NCI-H146 treated with DMSO at 0.1 percent for 48 hours (cell line): ENCODE data around the gene CREB3L1.
"Not testable (repeated sequence)": the region's sequence is repeated elsewhere in the genome, so short reads cannot be mapped to it uniquely, and the experiment has no call there.

Source experiments
- DNase-seq: peaks from one replicate; lab custom pipeline; 2025; ENCODE audit not compliant: unreplicated experiment; lab: John Stamatoyannopoulos, UW

CREB3L1 gene

GRCh38 chr11:46248289-46249102 lies 29.0 kb upstream of the CREB3L1 start:
- no peak for DNase-seq

DNA sequence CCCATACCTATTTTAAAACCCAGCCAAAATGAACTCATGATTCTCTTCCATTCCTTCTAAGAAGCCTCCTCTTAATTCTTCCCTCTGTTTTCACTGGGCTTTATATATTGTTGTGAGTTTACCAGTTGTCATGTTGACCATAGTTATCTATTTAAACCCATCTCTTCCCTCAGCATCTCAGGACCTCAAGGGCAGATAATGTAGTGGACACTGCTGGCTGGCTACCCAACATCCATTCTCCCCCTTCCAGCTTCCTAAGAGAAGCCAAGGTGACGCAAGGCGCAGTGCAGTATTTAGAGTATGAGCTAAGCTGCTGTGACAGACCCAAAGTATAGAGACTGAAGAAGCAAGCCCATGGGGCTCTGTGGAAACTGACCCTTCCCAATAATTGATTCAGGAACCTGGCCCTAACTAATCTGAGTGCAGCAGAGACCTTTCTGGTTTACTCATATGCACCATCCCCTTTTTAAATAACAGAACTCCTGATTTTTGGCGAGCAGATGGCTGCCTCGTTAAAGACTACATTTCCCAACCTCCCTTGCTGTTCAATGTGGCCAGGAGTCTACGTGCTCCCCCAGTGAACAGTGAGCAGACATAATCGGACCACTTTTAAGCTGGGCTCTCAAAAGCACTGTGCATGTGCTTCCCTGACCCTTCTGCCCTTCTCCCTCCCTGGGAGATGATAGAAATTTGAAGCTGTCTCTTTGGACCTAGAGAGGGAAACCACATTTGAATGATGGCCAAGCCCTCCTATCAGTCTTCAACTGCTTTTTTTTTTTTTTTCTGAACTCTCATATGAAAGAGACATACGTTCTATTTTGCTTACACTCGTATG lies 28.1 kb upstream of the CREB3L1 start:
- DNase-seq = no peak

DNA sequence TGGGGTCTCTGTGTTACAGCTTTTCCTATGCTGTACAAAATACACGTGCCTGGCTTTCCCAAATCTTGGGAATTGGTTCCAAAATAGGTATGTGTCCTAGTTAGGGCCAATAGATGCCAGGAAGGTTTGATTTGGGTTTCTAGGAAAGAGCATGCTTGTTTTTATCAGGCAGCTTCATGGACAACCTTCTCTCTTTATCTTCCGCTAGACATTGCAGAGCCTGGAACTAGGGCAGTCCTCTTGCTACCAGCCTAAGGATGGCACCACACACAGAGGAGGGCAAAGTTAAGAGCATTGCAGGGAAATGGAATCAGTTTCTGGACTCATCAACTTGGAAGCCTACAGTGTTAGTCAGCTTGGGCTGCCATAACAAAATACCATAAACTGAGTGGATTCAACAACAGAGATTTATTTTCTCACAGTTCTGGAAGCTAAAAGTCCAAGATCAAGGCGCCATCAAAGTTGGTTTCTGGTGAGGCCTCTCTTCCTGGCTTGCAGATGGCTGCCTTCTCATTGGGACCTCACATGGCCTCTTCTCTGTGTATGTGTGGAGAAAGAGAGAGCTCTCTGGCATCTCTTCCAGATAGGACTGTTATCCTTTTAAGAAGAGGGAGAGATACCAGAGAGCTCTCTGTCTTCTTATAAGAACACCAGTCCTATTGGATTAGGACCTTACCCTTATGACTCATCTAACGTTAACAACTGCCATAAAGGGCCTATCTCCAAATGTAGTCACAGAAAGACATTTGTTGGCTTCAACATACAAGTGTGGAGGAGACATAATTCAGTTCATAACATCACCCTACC lies 27.3 kb upstream of the CREB3L1 start:
- DNase-seq = no peak

DNA sequence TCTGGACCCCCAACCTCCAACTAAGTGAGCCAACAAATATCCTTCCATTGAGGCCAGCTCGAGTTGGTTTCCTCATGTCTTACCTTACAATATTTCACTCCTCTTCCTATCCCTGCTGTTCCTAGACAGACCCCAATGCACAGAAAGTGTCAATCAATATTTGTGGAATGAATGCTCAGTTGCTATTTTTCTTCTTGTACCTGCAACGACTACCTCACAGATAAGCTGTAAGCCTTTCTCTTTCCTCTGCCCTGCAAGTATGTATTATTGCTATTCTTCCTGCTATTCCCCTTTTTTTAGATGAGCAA lies 26.8 kb upstream of the CREB3L1 start:
- DNase-seq = no peak

DNA sequence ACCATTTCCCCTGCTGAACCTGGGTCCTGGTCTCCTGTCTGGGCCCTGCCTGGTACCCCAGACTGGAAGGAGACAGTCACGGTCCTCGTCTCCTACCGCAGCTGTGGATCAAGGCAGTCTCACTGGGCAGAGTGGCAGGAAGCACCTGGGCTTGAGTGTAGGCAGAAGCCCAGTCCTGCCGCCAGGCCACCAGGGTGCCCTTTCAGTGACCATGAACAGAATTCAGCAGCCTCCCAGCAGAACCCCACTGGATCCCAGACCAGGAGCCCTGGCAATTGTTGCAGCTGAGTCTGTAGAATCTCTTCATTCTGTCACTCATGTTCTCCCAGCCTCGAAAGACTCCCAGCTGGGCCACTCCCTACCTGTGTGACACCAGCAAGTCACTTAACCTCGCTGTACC lies 25.5 kb upstream of the CREB3L1 start:
- DNase-seq = no peak

DNA sequence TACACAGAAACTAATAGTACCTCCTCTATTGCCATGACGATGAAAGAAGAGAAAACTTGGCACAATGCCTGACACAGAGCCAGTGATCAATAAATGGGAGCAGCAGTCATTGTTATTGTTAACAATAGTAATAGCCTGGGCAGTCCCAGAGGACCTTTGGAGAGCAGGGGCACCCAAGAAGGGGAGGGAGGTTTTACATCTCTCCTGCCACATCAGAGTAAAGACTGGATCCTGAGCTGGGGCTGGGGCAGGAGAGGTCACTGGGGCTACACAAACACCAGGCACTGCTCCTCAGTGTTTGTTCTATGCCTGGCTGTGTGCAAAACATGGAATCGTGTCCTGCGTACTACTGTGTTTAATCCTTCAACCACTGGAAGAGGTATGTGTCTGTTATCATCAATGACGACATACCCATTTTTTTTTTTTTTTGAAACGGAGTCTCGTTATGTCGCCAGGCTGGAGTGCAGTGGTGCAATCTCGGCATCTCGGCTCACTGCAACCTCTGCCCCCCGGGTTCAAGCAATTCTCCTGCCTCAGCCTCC lies 25.0 kb upstream of the CREB3L1 start:
- peak; percentile 76 for DNase-seq

- no peak for DNase-seq
Measured at GRCh38 chr11:46253258-46254132, 24.0 kb upstream of the CREB3L1 start.

DNA sequence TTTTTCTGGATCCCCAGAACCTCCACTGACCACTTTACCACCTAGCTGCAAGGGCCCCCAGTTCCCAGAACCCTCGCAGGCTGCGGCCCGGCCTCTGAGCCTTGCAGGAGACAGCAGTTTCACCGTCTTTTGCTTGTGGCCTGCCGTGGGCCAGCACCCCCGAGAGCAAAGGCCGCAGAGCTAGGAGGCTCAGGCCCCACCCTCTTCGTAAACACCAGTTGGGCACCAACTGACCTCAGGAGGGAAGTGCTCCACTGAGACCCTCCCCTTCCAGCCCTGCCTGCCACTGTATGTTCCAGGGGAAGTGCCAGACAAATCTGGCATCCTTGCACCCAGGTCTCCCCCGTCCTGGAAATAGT lies 23.4 kb upstream of the CREB3L1 start:
- DNase-seq = no peak

- no peak for DNase-seq
Measured at GRCh38 chr11:46256540-46257001, 20.9 kb upstream of the CREB3L1 start.

DNA sequence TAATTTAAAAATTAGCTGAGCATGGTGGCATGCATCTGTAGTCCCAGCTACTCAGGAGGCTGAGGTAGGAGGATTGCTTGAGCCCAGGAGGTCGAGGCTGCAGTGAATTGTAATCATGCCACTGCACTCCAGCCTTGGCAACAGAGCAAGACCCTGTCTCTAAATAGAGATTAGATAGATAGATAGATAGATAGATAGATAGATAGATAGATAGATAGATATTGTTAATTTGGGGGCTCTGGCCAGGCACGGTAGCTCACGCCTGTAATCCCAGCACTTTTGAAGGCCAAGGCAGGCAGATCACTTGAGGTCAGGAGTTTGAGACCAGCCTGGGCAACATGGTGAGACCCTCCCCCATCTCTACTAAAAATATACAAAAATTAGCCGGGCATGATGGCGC lies 18.1 kb upstream of the CREB3L1 start:
- not testable (repeated sequence) for DNase-seq

DNA sequence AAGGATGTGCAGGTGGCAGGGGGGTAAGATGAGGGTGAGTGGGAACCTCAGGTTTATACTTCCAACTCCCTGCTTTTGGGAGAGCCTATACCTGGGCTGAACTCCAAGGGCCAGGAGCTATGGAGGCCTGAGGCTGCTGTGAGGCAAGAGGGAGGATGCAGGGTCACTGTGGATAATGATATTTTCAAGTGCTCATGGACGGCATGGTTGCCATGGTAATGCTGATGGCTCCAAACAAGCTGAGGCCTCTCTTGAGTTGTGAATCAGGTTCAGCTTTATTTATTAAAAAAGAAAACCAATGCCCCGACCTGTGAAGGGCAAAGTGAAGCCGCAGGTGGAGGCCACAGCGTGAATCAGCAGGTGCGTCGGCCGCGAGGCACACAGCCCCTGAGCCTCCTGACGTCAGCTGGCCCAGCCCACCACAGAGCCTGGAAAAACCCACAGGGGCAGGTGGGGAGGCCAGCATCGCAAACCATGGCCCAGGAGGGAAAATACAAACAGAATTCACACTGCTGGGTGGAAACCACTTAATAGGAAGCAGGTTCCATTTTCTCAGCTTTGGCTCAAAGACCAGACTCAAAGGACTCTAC lies 17.4 kb upstream of the CREB3L1 start:
- DNase-seq = peak; percentile 73

GRCh38 chr11:46263120-46263519 lies 14.3 kb upstream of the CREB3L1 start:
- no peak for DNase-seq

GRCh38 chr11:46264030-46264429 lies 13.4 kb upstream of the CREB3L1 start:
- no peak for DNase-seq

GRCh38 chr11:46264976-46265375 lies 12.5 kb upstream of the CREB3L1 start:
- no peak for DNase-seq

- DNase-seq = no peak
Measured at GRCh38 chr11:46265764-46266163, 11.7 kb upstream of the CREB3L1 start.

GRCh38 chr11:46267930-46268329 lies 9.5 kb upstream of the CREB3L1 start:
- no peak for DNase-seq

GRCh38 chr11:46270684-46271083 lies 6.8 kb upstream of the CREB3L1 start:
- DNase-seq = no peak

DNA sequence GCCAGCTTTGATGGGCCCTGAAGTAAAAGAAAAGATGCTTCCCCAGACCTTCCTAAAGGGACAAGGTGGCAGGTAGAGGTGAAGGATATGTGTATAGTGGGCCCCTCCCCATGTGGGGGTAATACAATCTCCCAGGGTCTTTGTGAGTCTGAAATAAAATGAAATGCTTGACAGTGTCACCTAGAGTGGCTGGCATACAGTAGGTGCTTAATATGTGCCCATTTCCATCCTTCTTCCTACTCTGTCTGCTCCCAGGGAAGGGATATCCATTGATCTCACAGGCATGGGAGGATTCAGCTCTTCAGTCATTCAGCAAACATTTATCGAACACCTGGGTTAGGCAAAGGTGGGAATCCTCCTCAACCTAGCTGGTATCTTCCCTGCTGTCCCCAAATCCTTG lies 6.1 kb upstream of the CREB3L1 start:
- no peak for DNase-seq

GRCh38 chr11:46271875-46272815 lies 5.3 kb upstream of the CREB3L1 start:
- DNase-seq = no peak
